OCI-LY1 (cell line): ENCODE measurements around the gene CHD9NB.

Experiments used
- EZH2 ChIP-seq: fragments of 200-600 bp; sonication (generic), shearing (Covaris generic); IDR thresholded peaks from 2 replicates; pipeline ENCODE4 v1.8.0; 2017; ENCODE audit warnings: borderline replicate concordance, mixed run types, mild to moderate bottlenecking, antibody characterized with exemption, low read length, moderate library complexity, mixed read lengths
- TF ChIP-seq, protein P1 (sequence below): fragments of 200-600 bp; sonication (generic), shearing (Covaris generic); IDR thresholded peaks from 2 replicates; pipeline ENCODE4 v1.5.1; 2017; ENCODE audit warnings: mild to moderate bottlenecking, antibody characterized with exemption, low read length, moderate library complexity, mixed read lengths

DNA sequence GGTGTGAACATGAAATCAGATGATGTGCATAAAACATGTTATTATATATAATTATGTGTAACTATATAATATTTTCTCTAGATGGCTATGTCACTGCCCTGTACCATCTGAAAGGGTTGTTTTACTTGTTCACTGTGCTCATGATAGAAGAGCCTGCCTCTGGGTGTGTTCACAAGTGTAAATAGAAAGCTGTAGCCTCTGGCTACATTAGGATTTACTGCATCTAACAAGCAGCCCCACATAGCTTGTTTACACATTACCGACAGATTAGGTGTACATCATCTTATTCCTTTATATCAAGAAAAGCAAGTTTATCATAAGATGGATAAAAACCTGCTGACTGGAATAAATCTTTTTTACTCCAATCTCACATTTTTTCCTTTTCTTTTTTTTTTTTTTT is 48.2 kb upstream of the CHD9NB start:
- TF ChIP-seq, protein P1, sequence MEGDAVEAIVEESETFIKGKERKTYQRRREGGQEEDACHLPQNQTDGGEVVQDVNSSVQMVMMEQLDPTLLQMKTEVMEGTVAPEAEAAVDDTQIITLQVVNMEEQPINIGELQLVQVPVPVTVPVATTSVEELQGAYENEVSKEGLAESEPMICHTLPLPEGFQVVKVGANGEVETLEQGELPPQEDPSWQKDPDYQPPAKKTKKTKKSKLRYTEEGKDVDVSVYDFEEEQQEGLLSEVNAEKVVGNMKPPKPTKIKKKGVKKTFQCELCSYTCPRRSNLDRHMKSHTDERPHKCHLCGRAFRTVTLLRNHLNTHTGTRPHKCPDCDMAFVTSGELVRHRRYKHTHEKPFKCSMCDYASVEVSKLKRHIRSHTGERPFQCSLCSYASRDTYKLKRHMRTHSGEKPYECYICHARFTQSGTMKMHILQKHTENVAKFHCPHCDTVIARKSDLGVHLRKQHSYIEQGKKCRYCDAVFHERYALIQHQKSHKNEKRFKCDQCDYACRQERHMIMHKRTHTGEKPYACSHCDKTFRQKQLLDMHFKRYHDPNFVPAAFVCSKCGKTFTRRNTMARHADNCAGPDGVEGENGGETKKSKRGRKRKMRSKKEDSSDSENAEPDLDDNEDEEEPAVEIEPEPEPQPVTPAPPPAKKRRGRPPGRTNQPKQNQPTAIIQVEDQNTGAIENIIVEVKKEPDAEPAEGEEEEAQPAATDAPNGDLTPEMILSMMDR: no peak
- TF ChIP-seq EZH2: no peak
